PC-3 (cell line): Measurements from ENCODE around the gene SLC35E2B.
"Not testable (repeated sequence)": the region's sequence is repeated elsewhere in the genome, so short reads cannot be mapped to it uniquely, and the experiment has no call there.

Source experiments
- CTCF ChIP-seq: fragments of 300-600 bp; sonication (generic); conservative IDR thresholded peaks from 2 replicates; pipeline ENCODE4 v1.5.1; 2017; ENCODE audit warnings: antibody characterized with exemption, low read depth, mild to moderate bottlenecking, low read length
- EZH2 ChIP-seq: fragments of 300-600 bp; sonication (generic); IDR thresholded peaks from one replicate; pipeline ENCODE4 v1.6.1; 2017; ENCODE audit warnings: antibody characterized with exemption, mild to moderate bottlenecking, low read length; ENCODE audit not compliant: unreplicated experiment
- EZH2phosphoT487 ChIP-seq: fragments of 300-600 bp; sonication (generic); IDR thresholded peaks from 2 replicates; pipeline ENCODE4 v1.6.1; 2018; ENCODE audit warnings: mild to moderate bottlenecking, antibody characterized with exemption, low read length, borderline replicate concordance

- not testable (repeated sequence) for TF ChIP-seq CTCF, EZH2, EZH2phosphoT487
Measured at GRCh38 chr1:1648265-1648664, 44.3 kb downstream of the SLC35E2B start.
